ENCODE data around the gene TBC1D16.
"Not testable (repeated sequence)": the region's sequence is repeated elsewhere in the genome, so short reads cannot be mapped to it uniquely, and the experiment has no call there.

TBC1D16 gene

GRCh38 chr17:79960788-79961522 lies 74.7 kb downstream of the TBC1D16 start:
- H3K4me3 ChIP-seq (ENCODE audit: low read depth, low read length), result no peak overlapping the region
- TF ChIP-seq, protein P1, sequence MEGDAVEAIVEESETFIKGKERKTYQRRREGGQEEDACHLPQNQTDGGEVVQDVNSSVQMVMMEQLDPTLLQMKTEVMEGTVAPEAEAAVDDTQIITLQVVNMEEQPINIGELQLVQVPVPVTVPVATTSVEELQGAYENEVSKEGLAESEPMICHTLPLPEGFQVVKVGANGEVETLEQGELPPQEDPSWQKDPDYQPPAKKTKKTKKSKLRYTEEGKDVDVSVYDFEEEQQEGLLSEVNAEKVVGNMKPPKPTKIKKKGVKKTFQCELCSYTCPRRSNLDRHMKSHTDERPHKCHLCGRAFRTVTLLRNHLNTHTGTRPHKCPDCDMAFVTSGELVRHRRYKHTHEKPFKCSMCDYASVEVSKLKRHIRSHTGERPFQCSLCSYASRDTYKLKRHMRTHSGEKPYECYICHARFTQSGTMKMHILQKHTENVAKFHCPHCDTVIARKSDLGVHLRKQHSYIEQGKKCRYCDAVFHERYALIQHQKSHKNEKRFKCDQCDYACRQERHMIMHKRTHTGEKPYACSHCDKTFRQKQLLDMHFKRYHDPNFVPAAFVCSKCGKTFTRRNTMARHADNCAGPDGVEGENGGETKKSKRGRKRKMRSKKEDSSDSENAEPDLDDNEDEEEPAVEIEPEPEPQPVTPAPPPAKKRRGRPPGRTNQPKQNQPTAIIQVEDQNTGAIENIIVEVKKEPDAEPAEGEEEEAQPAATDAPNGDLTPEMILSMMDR (IDR thresholded peaks at IDR 0.05; ENCODE audit: low read depth, low read length), result no peak
- no peak for DNase-seq (ENCODE audit: low read depth, low spot score)
- in situ Hi-C loops (cut with HindIII; ENCODE audit: low sequenced_read_pairs), result no loop called here

GRCh38 chr17:79959042-79959441 lies 76.6 kb downstream of the TBC1D16 start:
- in situ Hi-C loops (cut with HindIII; ENCODE audit: low sequenced_read_pairs), result no loop called here
- TF ChIP-seq, protein P1 (IDR thresholded peaks at IDR 0.05; ENCODE audit: low read depth, low read length), result no peak
- H3K4me3 ChIP-seq (ENCODE audit: low read depth, low read length), result no peak overlapping the region
- no peak for DNase-seq (ENCODE audit: low read depth, low spot score)

GRCh38 chr17:79956853-79957252 lies 78.8 kb downstream of the TBC1D16 start:
- TF ChIP-seq, protein P1 (IDR thresholded peaks at IDR 0.05; ENCODE audit: low read depth, low read length), result no peak
- DNase-seq (ENCODE audit: low read depth, low spot score), result no peak
- in situ Hi-C loops (cut with HindIII; ENCODE audit: low sequenced_read_pairs), result no loop called here
- H3K4me3 ChIP-seq (ENCODE audit: low read depth, low read length), result no peak overlapping the region

DNA sequence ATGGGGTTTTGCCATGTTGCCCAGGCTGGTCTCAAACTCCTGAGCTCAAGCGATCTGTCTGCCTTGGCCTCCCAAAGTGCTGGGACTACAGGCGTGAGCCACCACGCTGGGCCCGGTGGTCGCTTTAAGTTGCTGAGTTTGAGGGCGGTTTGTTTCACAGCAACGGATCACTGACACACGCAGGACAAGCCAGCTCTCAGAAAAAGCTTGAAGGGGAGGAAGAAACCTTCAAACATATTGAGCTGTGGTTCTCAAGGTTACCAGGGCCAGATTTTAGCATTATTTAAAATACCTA lies 79.3 kb downstream of the TBC1D16 start:
- in situ Hi-C loops (cut with HindIII; ENCODE audit: low sequenced_read_pairs); H3K4me3 ChIP-seq (ENCODE audit: low read depth, low read length); DNase-seq (ENCODE audit: low read depth, low spot score): not testable (repeated sequence)

DNA sequence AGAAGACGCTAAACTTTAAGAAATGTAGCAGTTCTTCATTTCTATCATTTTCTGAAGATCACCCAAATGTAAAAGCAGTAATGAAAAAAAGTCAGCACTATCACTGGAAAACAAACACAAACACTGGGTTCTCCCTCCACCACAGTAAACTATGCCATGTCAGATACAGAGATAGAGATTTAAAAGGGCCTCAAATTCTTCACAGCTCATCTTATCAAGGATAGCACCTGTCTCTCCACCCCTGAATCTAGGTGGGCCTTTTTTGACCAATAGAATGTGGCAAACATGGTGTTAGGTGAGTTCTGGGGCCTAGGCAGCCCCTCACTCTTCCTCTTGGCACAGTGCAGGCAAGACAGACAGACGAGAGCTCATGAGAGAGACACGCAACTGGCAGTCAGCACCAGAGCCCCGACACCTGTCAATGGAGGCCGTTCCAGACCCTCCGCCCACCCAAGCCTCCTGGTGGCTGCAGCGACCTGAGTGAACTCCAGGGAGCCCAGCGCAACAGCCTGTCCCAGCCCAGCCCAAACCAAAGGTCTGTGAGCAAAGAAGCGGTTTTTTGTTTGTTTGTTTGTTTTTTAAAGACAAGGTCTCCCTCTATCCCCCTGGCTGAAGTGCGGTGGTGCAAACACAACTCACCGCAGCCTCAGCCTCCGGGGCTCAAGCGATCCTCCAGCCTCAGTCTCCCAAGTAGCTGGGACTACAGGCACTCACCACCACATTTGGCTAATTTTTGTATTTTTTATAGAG lies 79.8 kb downstream of the TBC1D16 start:
- no peak overlapping the region for H3K4me3 ChIP-seq (ENCODE audit: low read depth, low read length)
- in situ Hi-C loops (cut with HindIII; ENCODE audit: low sequenced_read_pairs), result no loop called here
- DNase-seq (ENCODE audit: low read depth, low spot score), result no peak
- TF ChIP-seq, protein P1 (IDR thresholded peaks at IDR 0.05; ENCODE audit: low read depth, low read length), result no peak

DNA sequence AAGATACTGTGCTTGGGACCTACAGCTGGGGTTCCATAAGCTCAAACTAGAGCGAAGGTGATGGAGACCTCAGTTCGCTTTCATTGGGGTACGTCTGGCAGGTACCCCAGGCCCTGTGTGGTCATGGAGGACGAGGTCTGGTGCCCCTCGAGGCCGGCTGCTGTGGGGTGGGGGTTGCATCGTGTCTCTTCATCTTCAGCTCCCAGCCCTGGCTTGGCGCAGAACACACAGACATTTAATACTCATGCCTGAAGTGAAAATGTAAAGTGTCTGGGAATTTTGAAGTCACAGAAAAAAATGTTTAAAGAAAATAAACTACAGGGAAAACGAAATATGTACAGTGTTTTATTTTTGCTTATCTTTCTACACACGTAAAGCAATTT lies 80.5 kb downstream of the TBC1D16 start:
- no peak for DNase-seq (ENCODE audit: low read depth, low spot score)
- TF ChIP-seq, protein P1 (IDR thresholded peaks at IDR 0.05; ENCODE audit: low read depth, low read length), result no peak
- H3K4me3 ChIP-seq (ENCODE audit: low read depth, low read length), result no peak overlapping the region
- in situ Hi-C loops (cut with HindIII; ENCODE audit: low sequenced_read_pairs), result no loop called here
